OCI-LY7 (cell line): ENCODE data around the gene MT1A.

ENCODE experiments used
- CTCF ChIP-seq: fragments of 200-600 bp; sonication (generic); conservative IDR thresholded peaks from 2 replicates; pipeline ENCODE4 v1.5.1; 2014; ENCODE audit warnings: mild to moderate bottlenecking, antibody characterized with exemption, low read length, moderate library complexity, mixed read lengths
- EZH2phosphoT487 ChIP-seq: fragments of 200-600 bp; sonication (generic); IDR thresholded peaks from 2 replicates; pipeline ENCODE4 v1.6.1; 2018; ENCODE audit warnings: low read depth, borderline replicate concordance, mild to moderate bottlenecking, mixed run types, antibody characterized with exemption, low read length, moderate library complexity, mixed read lengths

- TF ChIP-seq CTCF (no peak), EZH2phosphoT487 (no peak)
Measured at GRCh38 chr16:56649820-56650219, 11.4 kb downstream of the MT1A start.
